OCI-LY7 (cell line): ENCODE data around the gene TSPAN12.

Source experiments
- CTCF ChIP-seq: fragments of 200-600 bp; sonication (generic); conservative IDR thresholded peaks from 2 replicates; pipeline ENCODE4 v1.5.1; 2014; ENCODE audit warnings: mild to moderate bottlenecking, antibody characterized with exemption, low read length, moderate library complexity, mixed read lengths
- EZH2phosphoT487 ChIP-seq: fragments of 200-600 bp; sonication (generic); IDR thresholded peaks from 2 replicates; pipeline ENCODE4 v1.6.1; 2018; ENCODE audit warnings: low read depth, borderline replicate concordance, mild to moderate bottlenecking, mixed run types, antibody characterized with exemption, low read length, moderate library complexity, mixed read lengths

GRCh38 chr7:120794106-120794729, 63.7 kb downstream of the TSPAN12 start:
- TF ChIP-seq CTCF (no peak), EZH2phosphoT487 (no peak)
